ENCODE data around the gene TXLNG.

The TXLNG gene

GRCh38 chrX:16839219-16839851 is 53.1 kb downstream of the TXLNG start:
- FAIRE-seq: no peak

- FAIRE-seq: no peak
Measured at GRCh38 chrX:16839852-16840460, 53.7 kb downstream of the TXLNG start.

- FAIRE-seq: no peak
Measured at GRCh38 chrX:16842684-16843083, 56.4 kb downstream of the TXLNG start.

GRCh38 chrX:16843208-16843909 is 57.1 kb downstream of the TXLNG start:
- no peak for FAIRE-seq

GRCh38 chrX:16845686-16846085 is 59.4 kb downstream of the TXLNG start:
- FAIRE-seq: no peak

GRCh38 chrX:16848541-16848940 is 62.3 kb downstream of the TXLNG start:
- FAIRE-seq: no peak

GRCh38 chrX:16851421-16851820 is 65.2 kb downstream of the TXLNG start:
- FAIRE-seq: no peak

- FAIRE-seq: no peak
Measured at GRCh38 chrX:16851827-16852226, 65.6 kb downstream of the TXLNG start.

- FAIRE-seq: no peak
Measured at GRCh38 chrX:16852617-16853179, 66.4 kb downstream of the TXLNG start.

- no peak for FAIRE-seq
Measured at GRCh38 chrX:16853537-16853936, 67.3 kb downstream of the TXLNG start.

GRCh38 chrX:16855363-16856075 is 69.3 kb downstream of the TXLNG start:
- FAIRE-seq: no peak

- peak; percentile 66 for FAIRE-seq
Measured at GRCh38 chrX:16856076-16856404, 69.8 kb downstream of the TXLNG start.

GRCh38 chrX:16856744-16857143 is 70.5 kb downstream of the TXLNG start:
- FAIRE-seq: peak; percentile 92

- FAIRE-seq: no peak
Measured at GRCh38 chrX:16862829-16863228, 76.6 kb downstream of the TXLNG start.

GRCh38 chrX:16867947-16868346 is 81.7 kb downstream of the TXLNG start:
- no peak for FAIRE-seq

GRCh38 chrX:16868920-16869319 is 82.7 kb downstream of the TXLNG start:
- FAIRE-seq: no peak

GRCh38 chrX:16869393-16870094 is 83.3 kb downstream of the TXLNG start:
- no peak for FAIRE-seq

- no peak for FAIRE-seq
Measured at GRCh38 chrX:16870095-16870861, 84.0 kb downstream of the TXLNG start, which contains the start of gene RBBP7. Gene RBBP7 (minus strand): TSS chrX:16870362. CDS start chrX:16870053, 309 bp downstream.

GRCh38 chrX:16870862-16871815 is 84.9 kb downstream of the TXLNG start:
- no peak for FAIRE-seq

GRCh38 chrX:16873106-16873505 is 86.8 kb downstream of the TXLNG start:
- FAIRE-seq: no peak

Data from colon (tissue), 2 donors.